ENCODE results near the gene PHLDB1.
"Not testable (repeated sequence)": the region's sequence is repeated elsewhere in the genome, so short reads cannot be mapped to it uniquely, and the experiment has no call there.

Gene PHLDB1

GRCh38 chr11:118605116-118605867 is 2.1 kb upstream of the PHLDB1 start:
- DNase-seq (ENCODE audit: extremely low read depth in 1 of 2, low read depth in 1 of 2), result no peak

GRCh38 chr11:118606157-118606843 is 1.1 kb upstream of the PHLDB1 start:
- no peak for DNase-seq (ENCODE audit: extremely low read depth in 1 of 2, low read depth in 1 of 2)

- no peak for DNase-seq (ENCODE audit: extremely low read depth in 1 of 2, low read depth in 1 of 2)
These were observed 579 bp upstream of the PHLDB1 start for GRCh38 chr11:118606844-118607228.

GRCh38 chr11:118608360-118609227 is 1.2 kb downstream of the PHLDB1 start:
- DNase-seq (ENCODE audit: extremely low read depth in 1 of 2, low read depth in 1 of 2), result peak; percentile 72 to 89

GRCh38 chr11:118609380-118610224 is 2.2 kb downstream of the PHLDB1 start:
- DNase-seq (ENCODE audit: extremely low read depth in 1 of 2, low read depth in 1 of 2), result no peak

- no peak for DNase-seq (ENCODE audit: extremely low read depth in 1 of 2, low read depth in 1 of 2)
These were observed 2.9 kb downstream of the PHLDB1 start for GRCh38 chr11:118610225-118610772.

GRCh38 chr11:118610773-118611432 is 3.5 kb downstream of the PHLDB1 start:
- DNase-seq (ENCODE audit: extremely low read depth in 1 of 2, low read depth in 1 of 2), result peak; percentile 64 to 84

- not testable (repeated sequence) for DNase-seq (ENCODE audit: extremely low read depth in 1 of 2, low read depth in 1 of 2)
These were observed 4.0 kb downstream of the PHLDB1 start for GRCh38 chr11:118611433-118611795.

GRCh38 chr11:118612378-118612777 is 5.0 kb downstream of the PHLDB1 start:
- DNase-seq (ENCODE audit: extremely low read depth in 1 of 2, low read depth in 1 of 2), result no peak

GRCh38 chr11:118614511-118614910 is 7.1 kb downstream of the PHLDB1 start:
- no peak for DNase-seq (ENCODE audit: extremely low read depth in 1 of 2, low read depth in 1 of 2)

GRCh38 chr11:118615282-118615975 is 8.0 kb downstream of the PHLDB1 start:
- no peak for DNase-seq (ENCODE audit: extremely low read depth in 1 of 2, low read depth in 1 of 2)

GRCh38 chr11:118615976-118616371 is 8.6 kb downstream of the PHLDB1 start:
- no peak for DNase-seq (ENCODE audit: extremely low read depth in 1 of 2, low read depth in 1 of 2)

GRCh38 chr11:118618115-118618990 is 10.9 kb downstream of the PHLDB1 start:
- no peak for DNase-seq (ENCODE audit: extremely low read depth in 1 of 2, low read depth in 1 of 2)

- no peak for DNase-seq (ENCODE audit: extremely low read depth in 1 of 2, low read depth in 1 of 2)
These were observed 11.6 kb downstream of the PHLDB1 start for GRCh38 chr11:118618991-118619375.

GRCh38 chr11:118619444-118620197 is 12.2 kb downstream of the PHLDB1 start:
- no peak for DNase-seq (ENCODE audit: extremely low read depth in 1 of 2, low read depth in 1 of 2)

GRCh38 chr11:118620529-118621070 is 13.2 kb downstream of the PHLDB1 start:
- DNase-seq (ENCODE audit: extremely low read depth in 1 of 2, low read depth in 1 of 2), result no peak

- no peak for DNase-seq (ENCODE audit: extremely low read depth in 1 of 2, low read depth in 1 of 2)
These were observed 13.8 kb downstream of the PHLDB1 start for GRCh38 chr11:118621071-118621783.
